ENCODE results near the gene TSC2.
"Not testable (repeated sequence)": the region's sequence is repeated elsewhere in the genome, so short reads cannot be mapped to it uniquely, and the experiment has no call there.

TSC2 gene

GRCh38 chr16:2114885-2115590 lies 67.3 kb downstream of the TSC2 start:
- H3K4me3 ChIP-seq (ENCODE audit: low read depth, low read length); DNase-seq (ENCODE audit: low read depth, low spot score); in situ Hi-C loops (cut with HindIII; ENCODE audit: low sequenced_read_pairs): not testable (repeated sequence)

GRCh38 chr16:2115591-2115973 lies 67.8 kb downstream of the TSC2 start:
- DNase-seq (ENCODE audit: low read depth, low spot score): no peak
- in situ Hi-C loops (cut with HindIII; ENCODE audit: low sequenced_read_pairs): no loop called here
- no peak overlapping the region for H3K4me3 ChIP-seq (ENCODE audit: low read depth, low read length)
- TF ChIP-seq CTCF (IDR thresholded peaks at IDR 0.05; ENCODE audit: low read depth, low read length): no peak

GRCh38 chr16:2116428-2116827 lies 68.6 kb downstream of the TSC2 start:
- H3K4me3 ChIP-seq (ENCODE audit: low read depth, low read length); DNase-seq (ENCODE audit: low read depth, low spot score); in situ Hi-C loops (cut with HindIII; ENCODE audit: low sequenced_read_pairs): not testable (repeated sequence)

- DNase-seq (ENCODE audit: low read depth, low spot score); H3K4me3 ChIP-seq (ENCODE audit: low read depth, low read length); in situ Hi-C loops (cut with HindIII; ENCODE audit: low sequenced_read_pairs): not testable (repeated sequence)
Measured at GRCh38 chr16:2117341-2117740, 69.6 kb downstream of the TSC2 start.

GRCh38 chr16:2117960-2118722 lies 70.4 kb downstream of the TSC2 start:
- DNase-seq (ENCODE audit: low read depth, low spot score); H3K4me3 ChIP-seq (ENCODE audit: low read depth, low read length); in situ Hi-C loops (cut with HindIII; ENCODE audit: low sequenced_read_pairs): not testable (repeated sequence)

- in situ Hi-C loops (cut with HindIII; ENCODE audit: low sequenced_read_pairs); H3K4me3 ChIP-seq (ENCODE audit: low read depth, low read length): not testable (repeated sequence)
- peak; percentile 55 for TF ChIP-seq CTCF (IDR thresholded peaks at IDR 0.05; ENCODE audit: low read depth, low read length)
- peak; percentile 60 for DNase-seq (ENCODE audit: low read depth, low spot score)
Measured at GRCh38 chr16:2121325-2121724, 73.5 kb downstream of the TSC2 start.

GRCh38 chr16:2121853-2122252 lies 74.1 kb downstream of the TSC2 start:
- no peak for DNase-seq (ENCODE audit: low read depth, low spot score)
- no peak for TF ChIP-seq CTCF (IDR thresholded peaks at IDR 0.05; ENCODE audit: low read depth, low read length)
- H3K4me3 ChIP-seq (ENCODE audit: low read depth, low read length): no peak overlapping the region
- in situ Hi-C loops (cut with HindIII; ENCODE audit: low sequenced_read_pairs): no loop called here

GRCh38 chr16:2122429-2122828 lies 74.6 kb downstream of the TSC2 start:
- no peak overlapping the region for H3K4me3 ChIP-seq (ENCODE audit: low read depth, low read length)
- no peak for DNase-seq (ENCODE audit: low read depth, low spot score)
- in situ Hi-C loops (cut with HindIII; ENCODE audit: low sequenced_read_pairs): no loop called here
- TF ChIP-seq CTCF (IDR thresholded peaks at IDR 0.05; ENCODE audit: low read depth, low read length): no peak

GRCh38 chr16:2122934-2123683 lies 75.3 kb downstream of the TSC2 start:
- DNase-seq (ENCODE audit: low read depth, low spot score); H3K4me3 ChIP-seq (ENCODE audit: low read depth, low read length); in situ Hi-C loops (cut with HindIII; ENCODE audit: low sequenced_read_pairs): not testable (repeated sequence)

GRCh38 chr16:2123706-2124376 lies 76.1 kb downstream of the TSC2 start:
- H3K4me3 ChIP-seq (ENCODE audit: low read depth, low read length); in situ Hi-C loops (cut with HindIII; ENCODE audit: low sequenced_read_pairs); DNase-seq (ENCODE audit: low read depth, low spot score): not testable (repeated sequence)

- H3K4me3 ChIP-seq (ENCODE audit: low read depth, low read length); in situ Hi-C loops (cut with HindIII; ENCODE audit: low sequenced_read_pairs); DNase-seq (ENCODE audit: low read depth, low spot score): not testable (repeated sequence)
Measured at GRCh38 chr16:2124377-2124693, 76.5 kb downstream of the TSC2 start.

Measured in astrocyte of the spinal cord (primary cell).